GM18505 (cell line): ENCODE data around the gene RFLNA.

Experiments used
- ATAC-seq: cut with Tn5 transposase; IDR thresholded peaks from one replicate; pipeline ENCODE4 v1.9.1; 2021; ENCODE audit not compliant: unreplicated experiment
- POLR2A ChIP-seq: IDR thresholded peaks from 4 replicates; pipeline ENCODE4 v1.6.1; 2011; ENCODE audit warnings: borderline replicate concordance; ENCODE audit not compliant: insufficient read depth, insufficient read length; ENCODE audit errors: extremely low read depth

The RFLNA gene

GRCh38 chr12:124334266-124334665 lies 39.4 kb downstream of the RFLNA start:
- no peak for ATAC-seq
- no peak for TF ChIP-seq POLR2A

DNA sequence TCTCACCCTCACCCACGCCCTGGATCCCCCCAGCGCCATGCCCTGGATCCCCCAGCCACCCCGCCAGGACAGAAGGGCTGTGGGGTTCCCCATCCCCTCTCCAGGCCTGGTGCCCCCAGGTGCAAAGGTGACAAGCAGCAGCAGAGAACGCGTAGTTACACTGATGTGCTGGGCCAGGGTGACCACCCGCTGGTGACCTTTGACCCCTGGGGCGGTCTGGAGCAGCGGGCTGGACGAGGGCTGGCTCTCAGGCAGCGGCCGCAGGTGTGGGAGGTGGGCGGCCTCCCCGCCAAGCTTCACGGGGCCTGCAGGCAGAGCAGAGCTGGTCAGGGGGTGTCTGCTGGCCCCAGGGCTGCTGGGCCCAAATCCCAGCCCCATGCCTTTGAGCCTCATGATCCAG lies 40.1 kb downstream of the RFLNA start:
- no peak for TF ChIP-seq POLR2A
- ATAC-seq, result no peak

DNA sequence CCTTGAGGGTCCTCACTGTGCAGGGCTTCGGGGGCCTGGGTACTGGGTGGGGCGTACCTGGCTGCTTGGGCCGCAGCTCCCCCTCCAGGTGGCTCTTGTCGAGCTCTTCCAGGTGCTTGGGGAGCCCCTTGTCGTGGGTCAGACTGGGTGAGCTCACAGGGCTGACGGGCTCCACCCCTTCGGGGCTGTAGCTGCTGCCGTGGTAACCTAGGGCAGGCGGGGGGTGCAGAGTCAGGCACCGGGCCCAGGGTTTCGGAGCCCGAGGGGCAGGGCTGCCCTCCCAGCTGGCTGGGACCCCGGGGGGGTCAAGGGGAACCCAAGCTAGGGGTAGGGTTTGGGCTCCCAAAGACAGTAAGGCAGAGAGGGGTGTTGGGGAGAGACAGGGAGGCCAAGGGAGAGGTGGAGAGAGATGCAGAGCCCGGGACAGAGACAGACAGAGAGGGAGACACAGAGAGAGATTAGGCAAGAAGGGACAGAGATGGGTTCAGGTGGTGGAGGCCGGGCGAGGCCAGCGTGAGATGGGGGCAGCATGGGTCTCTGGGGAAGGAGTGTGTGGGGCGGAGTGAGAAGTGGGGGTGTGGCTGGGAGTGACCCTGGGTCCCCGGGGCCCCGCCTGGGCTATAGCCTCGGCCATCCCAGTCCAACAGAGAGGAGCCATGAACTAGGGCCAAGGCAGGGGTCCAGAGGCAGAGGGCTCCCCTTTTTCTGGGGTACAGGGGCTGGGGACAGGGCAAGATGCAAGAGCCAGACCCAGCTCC lies 40.7 kb downstream of the RFLNA start:
- no peak for TF ChIP-seq POLR2A
- ATAC-seq, result no peak

DNA sequence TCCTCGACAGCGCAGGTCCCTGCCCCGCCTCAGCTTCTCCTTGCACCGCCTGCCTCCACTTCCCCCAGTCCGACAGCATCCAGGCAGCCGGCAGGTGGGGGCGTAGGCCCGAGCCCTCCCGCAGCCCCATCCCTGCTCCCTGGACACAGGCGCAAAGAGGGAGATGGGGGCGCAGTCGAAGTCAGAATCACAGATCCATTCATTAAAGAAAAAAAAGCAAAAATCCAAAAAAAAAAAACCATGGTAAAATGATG lies 41.2 kb downstream of the RFLNA start:
- TF ChIP-seq POLR2A, result no peak
- ATAC-seq, result no peak

GRCh38 chr12:124336742-124337520 lies 42.0 kb downstream of the RFLNA start:
- ATAC-seq, result no peak
- no peak for TF ChIP-seq POLR2A

GRCh38 chr12:124337622-124338021 lies 42.7 kb downstream of the RFLNA start:
- ATAC-seq, result no peak
- TF ChIP-seq POLR2A, result no peak

- TF ChIP-seq POLR2A, result no peak
- ATAC-seq, result no peak
These were observed 43.6 kb downstream of the RFLNA start for GRCh38 chr12:124338448-124338847.

DNA sequence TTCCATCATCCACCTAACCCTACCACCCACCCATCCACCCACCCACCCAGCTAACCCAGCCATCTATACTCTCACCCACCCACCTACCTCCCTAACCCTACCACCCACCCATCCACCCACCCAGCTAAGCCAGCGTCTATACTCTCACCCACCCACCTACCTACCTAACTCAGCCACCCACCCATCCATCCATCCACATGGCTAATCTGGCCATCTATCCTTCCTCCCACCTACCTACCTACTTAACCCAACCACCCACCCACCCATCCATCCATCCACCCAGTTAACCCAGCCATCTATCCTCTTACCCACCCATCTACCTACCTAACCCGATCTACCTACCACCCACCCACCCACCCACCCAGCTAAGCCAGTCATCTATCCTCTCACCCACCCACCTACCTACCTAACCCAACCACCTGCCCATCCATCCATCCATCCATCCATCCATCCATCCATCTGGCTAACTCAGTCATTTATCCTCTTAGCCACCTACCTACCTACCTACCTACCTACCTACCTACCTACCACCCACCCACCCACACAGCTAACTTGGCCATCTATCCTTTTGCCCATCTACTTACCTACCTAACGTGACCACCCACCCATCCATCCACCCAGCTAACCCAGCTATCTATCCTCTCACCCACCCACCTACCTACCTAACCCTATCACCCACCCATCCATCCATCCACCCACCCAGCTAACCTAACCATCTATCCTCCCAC lies 44.1 kb downstream of the RFLNA start:
- no peak for ATAC-seq
- no peak for TF ChIP-seq POLR2A

GRCh38 chr12:124340080-124340900 lies 45.4 kb downstream of the RFLNA start:
- no peak for ATAC-seq
- no peak for TF ChIP-seq POLR2A

- no peak for ATAC-seq
- TF ChIP-seq POLR2A, result no peak
These were observed 46.8 kb downstream of the RFLNA start for GRCh38 chr12:124341645-124342069.

DNA sequence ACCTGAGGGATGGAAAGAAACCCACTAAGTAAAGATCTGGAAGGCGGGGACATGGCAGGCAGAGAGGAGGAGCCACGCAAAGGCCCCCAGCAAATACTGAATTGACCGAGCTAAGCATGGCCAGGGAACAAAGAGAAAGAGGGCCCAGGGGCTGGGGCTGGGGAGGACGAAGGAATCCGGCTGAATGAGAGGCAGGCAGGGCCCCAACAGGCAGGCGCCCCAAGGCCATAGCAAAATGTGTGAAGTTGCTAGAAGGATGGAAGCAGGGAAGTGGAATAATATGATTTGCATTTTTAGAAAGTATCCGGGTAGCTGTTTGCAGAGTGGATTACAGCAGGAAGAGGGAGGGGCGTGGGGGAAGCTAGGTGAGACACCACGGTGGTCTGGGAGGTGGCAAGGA lies 49.1 kb downstream of the RFLNA start:
- no peak for TF ChIP-seq POLR2A
- ATAC-seq, result no peak

GRCh38 chr12:124344526-124344925 lies 49.6 kb downstream of the RFLNA start:
- no peak for TF ChIP-seq POLR2A
- ATAC-seq, result no peak

DNA sequence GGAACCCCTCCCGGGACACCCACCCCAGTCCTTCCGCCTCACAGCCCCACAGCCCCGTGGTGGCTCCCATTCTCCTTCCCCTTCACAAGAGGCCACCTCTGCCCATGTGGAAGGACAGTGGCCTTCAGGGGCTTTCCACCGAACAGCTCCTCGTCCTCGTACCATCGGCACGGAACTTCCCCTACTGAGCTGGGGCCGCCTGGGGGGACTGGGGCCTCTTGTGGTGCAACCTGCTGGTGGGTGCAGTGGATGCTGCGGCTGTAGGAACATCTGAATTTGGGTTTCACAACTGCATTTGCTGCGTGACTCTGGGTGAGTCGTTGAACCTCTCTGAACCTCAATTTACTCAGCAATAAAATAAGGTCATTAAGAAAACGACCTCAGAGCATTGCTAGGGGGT lies 50.9 kb downstream of the RFLNA start:
- no peak for ATAC-seq
- TF ChIP-seq POLR2A, result no peak
